ENCODE results near the gene POLR3B. TPM values are rescaled to one million over a fixed set of nuclear protein-coding genes. Genes with fewer than 3 reads are reported as not detected.
"Not testable (repeated sequence)": the region's sequence is repeated elsewhere in the genome, so short reads cannot be mapped to it uniquely, and the experiment has no call there.

POLR3B gene
- polyA plus RNA-seq, 12 donors, result 8.2 to 15.2 (median 14.3) TPM; not detected in 1

DNA sequence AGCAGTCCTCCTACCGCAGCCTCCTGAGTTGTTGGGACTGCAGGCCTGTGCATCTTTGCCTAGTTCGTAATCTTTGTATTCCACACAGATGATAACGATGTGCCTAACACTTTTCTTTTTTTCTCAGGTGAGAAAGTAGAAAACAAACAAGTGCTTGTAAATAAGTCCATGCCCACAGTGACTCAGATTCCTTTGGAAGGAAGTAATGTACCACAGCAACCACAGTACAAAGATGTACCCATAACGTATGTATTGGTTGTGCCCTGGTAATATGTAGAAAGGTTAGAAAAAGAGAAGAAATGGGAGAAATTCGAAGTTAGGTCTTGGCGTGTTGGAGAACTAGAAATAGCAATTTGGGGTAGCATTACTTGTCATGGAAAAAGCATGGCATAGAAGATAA is 101.6 kb downstream of the POLR3B start:
- no peak for DNase-seq

- no peak for DNase-seq
Observed at GRCh38 chr12:106459534-106459933, 102.0 kb downstream of the POLR3B start.

DNA sequence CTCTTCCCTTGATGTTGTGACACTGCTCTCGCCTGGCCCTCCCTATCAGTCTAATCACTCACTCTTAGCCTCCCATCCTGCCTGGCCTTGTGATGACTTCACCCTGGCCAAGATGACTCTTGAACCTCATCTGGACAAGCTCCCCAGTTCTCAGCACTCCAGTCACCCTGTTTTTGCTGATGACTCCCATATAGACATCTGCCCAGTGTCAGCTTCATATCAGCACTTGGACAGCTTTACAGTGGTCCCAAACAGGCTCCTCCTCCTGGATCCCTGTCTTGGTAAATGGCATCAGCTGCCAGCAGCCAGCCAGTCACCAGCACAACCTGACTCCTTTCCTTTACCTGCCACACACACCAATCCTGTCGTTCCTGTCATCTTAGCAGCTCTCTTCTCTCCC is 104.2 kb downstream of the POLR3B start:
- DNase-seq, result no peak

DNA sequence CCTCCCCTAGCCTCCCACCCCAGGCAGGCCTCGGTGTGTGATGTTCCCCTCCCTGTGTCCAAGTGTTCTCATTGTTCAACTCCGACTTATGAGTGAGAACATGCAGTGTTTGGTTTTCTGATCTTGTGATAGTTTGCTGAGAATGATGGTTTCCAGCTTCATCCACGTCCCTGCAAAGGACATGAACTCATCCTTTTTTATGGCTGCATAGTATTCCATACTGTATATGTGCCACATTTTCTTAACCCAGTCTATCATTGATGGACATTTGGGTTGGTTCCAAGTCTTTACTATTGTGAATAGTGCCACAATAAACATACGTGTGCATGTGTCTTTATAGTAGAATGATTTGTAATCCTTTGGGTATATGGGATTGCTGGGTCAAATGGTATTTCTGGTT is 108.1 kb downstream of the POLR3B start:
- DNase-seq, result not testable (repeated sequence)

- DNase-seq, result not testable (repeated sequence)
Observed at GRCh38 chr12:106475662-106476061, 118.1 kb downstream of the POLR3B start.

- not testable (repeated sequence) for DNase-seq
Observed at GRCh38 chr12:106477627-106478026, 120.1 kb downstream of the POLR3B start.

- DNase-seq, result no peak
Observed at GRCh38 chr12:106480251-106480650, 122.7 kb downstream of the POLR3B start.

- no peak for DNase-seq
Observed at GRCh38 chr12:106481246-106481645, 123.7 kb downstream of the POLR3B start.

DNA sequence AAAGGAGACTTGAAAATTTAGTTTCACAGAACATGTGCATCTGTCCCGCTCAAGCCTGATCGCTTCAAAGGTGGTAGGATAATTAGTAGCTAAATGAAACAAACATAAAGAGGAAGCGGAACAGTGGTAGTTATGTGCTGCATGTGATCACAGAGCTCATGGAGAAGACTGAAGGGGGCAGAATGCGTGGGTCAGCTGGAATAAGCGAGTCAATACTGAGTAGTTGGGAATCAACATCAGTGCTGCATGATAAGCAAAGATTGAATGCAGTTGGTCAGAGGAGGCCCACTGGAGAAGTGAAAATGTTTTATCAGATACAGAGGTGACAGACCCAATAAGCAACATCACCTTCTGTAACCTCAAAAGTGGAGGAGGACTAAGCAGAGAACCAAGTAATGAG is 130.1 kb downstream of the POLR3B start:
- DNase-seq, result no peak

DNA sequence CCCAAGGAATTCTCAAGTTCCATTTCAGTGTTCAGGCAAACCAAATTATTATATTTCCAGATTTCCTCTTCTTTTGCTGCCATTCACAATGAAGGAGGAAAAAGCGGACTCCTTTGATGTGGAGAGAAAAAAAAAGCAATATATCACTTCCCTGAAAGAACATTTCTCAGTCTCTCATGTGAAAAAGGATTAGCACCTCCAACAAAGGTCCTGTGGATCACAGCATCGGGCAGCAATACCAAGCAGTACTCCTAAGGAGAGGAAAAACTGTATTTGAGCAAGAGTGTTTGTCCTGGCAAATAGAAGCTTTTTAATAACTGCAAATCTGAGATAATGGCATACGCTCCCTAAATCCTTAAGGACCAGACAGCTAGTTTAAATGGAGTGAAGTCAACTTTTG is 131.3 kb downstream of the POLR3B start:
- DNase-seq, result no peak

- no peak for DNase-seq
Observed at GRCh38 chr12:106490264-106490663, 132.7 kb downstream of the POLR3B start.

DNA sequence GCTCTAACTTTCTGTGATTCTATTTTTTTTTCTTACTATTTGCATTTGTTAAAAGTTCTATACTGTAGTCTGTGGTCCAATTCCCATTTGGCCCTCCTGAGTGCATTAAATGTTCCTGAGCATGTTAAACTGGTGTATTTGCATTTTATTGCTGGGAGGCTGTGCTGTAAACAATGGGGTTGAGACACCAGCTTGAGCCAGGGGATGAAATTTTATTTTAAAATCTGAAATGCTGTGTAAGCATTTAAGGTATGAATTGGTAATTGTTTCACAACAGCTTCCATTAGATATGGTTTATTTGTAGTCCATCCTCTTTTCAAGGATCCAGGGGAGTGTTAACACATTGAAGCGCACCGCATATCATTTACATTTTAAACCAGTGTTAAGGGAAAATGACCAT is 135.3 kb downstream of the POLR3B start:
- no peak for DNase-seq

- DNase-seq, result peak; percentile 4
Observed at GRCh38 chr12:106493531-106493930, 136.0 kb downstream of the POLR3B start.

GRCh38 chr12:106495354-106495965 is 137.9 kb downstream of the POLR3B start:
- DNase-seq, result no peak

DNA sequence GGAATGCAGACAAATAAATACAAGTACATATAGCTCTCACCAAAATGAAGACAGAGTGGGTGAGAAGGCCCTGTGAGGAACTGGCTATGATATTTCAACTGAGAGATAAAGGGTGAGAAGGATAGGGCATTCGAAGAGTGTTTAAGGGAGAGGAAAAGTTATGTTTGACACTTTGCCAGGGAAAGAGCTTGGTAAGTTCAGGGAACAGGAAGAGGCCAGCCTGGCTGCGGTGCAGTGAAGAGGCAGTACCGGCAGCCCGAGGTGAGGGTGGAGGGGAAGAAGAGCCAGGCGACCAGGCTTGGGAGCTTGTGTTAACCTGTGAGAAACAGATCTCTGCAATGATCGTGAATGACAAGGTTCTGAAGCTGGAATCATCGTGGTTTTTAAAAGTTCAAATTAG is 140.5 kb downstream of the POLR3B start:
- DNase-seq, result no peak

- DNase-seq, result no peak
Observed at GRCh38 chr12:106499628-106500027, 142.1 kb downstream of the POLR3B start.

DNA sequence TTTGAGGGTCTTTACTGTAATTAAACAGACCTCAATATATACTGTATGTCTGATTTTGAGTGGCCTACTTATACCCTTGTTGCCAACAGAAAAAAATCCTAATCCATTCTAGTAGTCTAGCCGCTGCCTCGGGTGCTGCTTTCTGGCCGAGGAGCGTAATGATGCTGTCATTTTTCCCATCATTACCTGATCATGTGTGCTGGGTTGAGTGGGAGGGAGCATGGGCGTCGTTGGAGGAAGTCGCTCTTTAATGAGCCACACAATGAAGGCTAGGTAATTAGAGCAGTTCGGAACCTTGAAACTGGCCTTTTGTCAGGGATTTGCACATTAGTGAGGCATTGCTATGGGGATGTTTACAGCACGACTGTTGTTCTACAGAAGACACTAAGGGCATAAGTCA is 149.1 kb downstream of the POLR3B start:
- DNase-seq, result no peak

- DNase-seq, result no peak
Observed at GRCh38 chr12:106508966-106509365, 151.4 kb downstream of the POLR3B start.

DNA sequence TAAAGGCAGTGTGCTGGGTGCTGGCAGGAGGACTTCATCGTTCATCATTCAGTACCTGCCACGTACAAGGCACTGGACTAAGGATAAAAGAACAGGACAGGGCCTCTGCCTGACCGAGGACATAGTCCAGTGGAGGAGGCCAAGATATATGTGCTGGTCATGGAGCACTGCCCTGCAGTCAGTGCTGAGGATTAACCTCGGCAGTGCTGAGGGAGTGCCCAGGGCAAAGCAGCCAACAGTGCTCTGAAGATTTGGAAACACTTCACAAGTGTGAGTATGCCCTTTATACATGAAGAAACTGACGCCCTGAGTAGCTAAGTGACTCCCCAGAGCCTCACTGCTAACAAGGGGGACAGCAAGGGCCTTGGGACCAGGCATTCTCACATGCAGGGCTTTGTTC is 153.8 kb downstream of the POLR3B start:
- DNase-seq, result no peak

- DNase-seq, result no peak
Observed at GRCh38 chr12:106517314-106517713, 159.8 kb downstream of the POLR3B start.

- DNase-seq, result peak; percentile 22
Observed at GRCh38 chr12:106519607-106520021, 162.1 kb downstream of the POLR3B start.

DNA sequence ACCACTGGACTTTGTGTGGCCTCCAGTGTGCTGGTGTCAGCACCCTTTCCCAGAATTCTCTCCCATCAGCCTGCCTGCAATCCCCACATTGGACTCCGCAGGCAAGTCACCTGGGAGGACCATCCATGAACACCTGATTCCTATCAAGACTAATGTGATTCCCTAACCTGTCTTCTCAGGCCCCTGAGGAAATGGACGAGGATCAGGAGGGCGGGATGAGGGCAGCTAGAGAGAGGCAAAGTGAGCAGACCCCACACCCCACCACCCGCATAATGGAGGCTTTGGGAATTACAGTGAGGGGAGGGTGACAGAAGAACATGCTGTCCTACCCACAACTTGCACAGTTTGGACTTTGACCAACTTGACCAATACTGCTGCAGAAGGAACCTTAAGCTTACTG is 164.4 kb downstream of the POLR3B start:
- DNase-seq, result no peak

DNA sequence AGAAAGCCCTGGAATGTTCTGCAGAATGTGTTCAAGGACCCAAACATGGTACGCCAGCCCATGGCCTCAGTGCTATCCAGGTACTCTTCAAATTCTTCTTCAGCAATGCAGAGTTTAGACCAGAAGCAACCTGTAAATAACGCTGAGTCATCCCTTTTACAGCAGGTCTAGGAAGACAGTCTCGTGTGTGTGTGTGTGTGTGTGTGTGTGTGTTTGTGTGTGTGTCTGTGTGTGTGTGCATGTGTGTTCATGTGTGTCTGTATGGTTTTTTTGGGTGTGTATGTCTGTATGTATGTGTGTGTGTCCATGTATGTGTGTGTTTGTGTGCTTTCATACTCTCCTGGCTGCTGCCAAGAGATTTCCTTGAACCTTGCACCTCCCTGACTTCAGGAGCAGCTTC is 165.2 kb downstream of the POLR3B start:
- DNase-seq, result no peak

- no peak for DNase-seq
Observed at GRCh38 chr12:106527356-106527755, 169.8 kb downstream of the POLR3B start.

Measured in muscle of arm (tissue), 12 donors.